ENCODE data around the gene VSTM5.

DNA sequence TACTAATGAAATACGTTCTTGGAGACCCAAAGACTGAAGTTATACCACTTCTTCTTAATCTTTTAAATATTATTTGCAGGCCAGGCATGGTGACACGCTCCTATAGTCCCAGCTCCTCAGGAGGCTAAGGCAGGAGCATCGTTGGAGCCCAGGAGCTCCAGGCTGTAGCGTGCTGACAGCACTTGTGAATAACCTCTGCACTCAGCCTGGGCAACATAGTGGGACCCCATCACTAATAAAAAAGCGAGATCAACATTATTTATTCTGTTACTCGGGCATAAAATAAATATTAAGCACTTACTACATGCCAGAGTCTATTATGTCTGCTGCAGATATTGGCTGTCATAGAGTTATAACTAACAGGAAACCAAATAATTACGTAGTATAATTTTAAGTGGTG is 67.1 kb downstream of the VSTM5 start:
- TF ChIP-seq, protein P1, sequence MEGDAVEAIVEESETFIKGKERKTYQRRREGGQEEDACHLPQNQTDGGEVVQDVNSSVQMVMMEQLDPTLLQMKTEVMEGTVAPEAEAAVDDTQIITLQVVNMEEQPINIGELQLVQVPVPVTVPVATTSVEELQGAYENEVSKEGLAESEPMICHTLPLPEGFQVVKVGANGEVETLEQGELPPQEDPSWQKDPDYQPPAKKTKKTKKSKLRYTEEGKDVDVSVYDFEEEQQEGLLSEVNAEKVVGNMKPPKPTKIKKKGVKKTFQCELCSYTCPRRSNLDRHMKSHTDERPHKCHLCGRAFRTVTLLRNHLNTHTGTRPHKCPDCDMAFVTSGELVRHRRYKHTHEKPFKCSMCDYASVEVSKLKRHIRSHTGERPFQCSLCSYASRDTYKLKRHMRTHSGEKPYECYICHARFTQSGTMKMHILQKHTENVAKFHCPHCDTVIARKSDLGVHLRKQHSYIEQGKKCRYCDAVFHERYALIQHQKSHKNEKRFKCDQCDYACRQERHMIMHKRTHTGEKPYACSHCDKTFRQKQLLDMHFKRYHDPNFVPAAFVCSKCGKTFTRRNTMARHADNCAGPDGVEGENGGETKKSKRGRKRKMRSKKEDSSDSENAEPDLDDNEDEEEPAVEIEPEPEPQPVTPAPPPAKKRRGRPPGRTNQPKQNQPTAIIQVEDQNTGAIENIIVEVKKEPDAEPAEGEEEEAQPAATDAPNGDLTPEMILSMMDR (conservative IDR thresholded peaks at IDR 0.05; ENCODE audit: low read length), result no peak
- TF ChIP-seq EZH2phosphoT487 (IDR thresholded peaks at IDR 0.05; ENCODE audit: borderline replicate concordance, low read depth, low read length), result no peak
